ENCODE data around the gene PLBD2. TPM values are rescaled to one million over a fixed set of nuclear protein-coding genes. Genes with fewer than 3 reads are reported as not detected.

The PLBD2 gene
- total RNA-seq, 1 donor from 2014 or later, result 54.3 TPM

DNA sequence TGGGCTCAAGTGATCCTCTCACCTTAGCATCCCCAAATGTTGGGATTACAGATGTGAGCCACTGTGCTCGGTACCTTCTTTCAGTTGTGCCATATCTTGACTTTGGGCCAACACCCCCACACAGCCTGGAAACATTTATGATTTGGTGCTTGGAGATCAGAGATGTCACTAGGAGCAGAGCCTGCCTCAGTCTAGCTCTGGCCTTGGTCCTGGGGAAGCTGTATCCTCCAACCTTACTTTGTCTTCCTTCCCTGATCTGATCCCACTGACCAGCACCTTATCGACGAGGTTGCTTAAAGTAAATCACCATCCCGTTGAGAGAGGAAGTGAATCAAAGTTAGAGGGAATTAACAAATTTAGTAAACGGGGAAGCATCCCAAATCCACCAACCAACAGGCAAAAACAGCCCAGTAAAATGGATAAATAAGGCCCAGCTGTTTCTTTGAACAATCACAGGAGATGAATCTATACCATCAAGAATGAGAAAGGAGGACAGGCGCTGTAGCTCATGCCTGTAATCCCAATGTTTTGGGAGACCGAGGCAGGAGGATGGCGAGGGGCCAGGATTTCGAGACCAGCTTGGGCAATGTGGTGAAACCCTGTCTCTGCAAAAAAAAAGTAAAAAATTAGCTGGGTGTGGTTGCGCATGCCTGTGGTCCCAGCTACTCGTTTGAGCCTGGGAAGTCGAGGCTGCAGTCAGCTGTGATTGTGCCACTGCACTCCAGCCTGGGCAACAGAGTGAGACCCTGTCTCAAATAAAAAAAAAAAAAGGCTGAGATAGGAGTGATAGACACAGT is 3.4 kb downstream of the PLBD2 start:
- TF ChIP-seq, protein P1, sequence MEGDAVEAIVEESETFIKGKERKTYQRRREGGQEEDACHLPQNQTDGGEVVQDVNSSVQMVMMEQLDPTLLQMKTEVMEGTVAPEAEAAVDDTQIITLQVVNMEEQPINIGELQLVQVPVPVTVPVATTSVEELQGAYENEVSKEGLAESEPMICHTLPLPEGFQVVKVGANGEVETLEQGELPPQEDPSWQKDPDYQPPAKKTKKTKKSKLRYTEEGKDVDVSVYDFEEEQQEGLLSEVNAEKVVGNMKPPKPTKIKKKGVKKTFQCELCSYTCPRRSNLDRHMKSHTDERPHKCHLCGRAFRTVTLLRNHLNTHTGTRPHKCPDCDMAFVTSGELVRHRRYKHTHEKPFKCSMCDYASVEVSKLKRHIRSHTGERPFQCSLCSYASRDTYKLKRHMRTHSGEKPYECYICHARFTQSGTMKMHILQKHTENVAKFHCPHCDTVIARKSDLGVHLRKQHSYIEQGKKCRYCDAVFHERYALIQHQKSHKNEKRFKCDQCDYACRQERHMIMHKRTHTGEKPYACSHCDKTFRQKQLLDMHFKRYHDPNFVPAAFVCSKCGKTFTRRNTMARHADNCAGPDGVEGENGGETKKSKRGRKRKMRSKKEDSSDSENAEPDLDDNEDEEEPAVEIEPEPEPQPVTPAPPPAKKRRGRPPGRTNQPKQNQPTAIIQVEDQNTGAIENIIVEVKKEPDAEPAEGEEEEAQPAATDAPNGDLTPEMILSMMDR (IDR thresholded peaks at IDR 0.05; ENCODE audit: insufficient read depth, low read length, poor library complexity, severe bottlenecking), result no peak
- no peaks in the 10 kb centered on the region for H3K27me3 ChIP-seq (ENCODE audit: control insufficient read depth, insufficient read depth, low read length)
- DNase-seq (ENCODE audit: low read depth), result no peak
- no peaks in the 10 kb centered on the region for H3K36me3 ChIP-seq (ENCODE audit: control insufficient read depth, insufficient read depth, low read length)
- no peak overlapping the region for H3K4me3 ChIP-seq (ENCODE audit: low read depth, low read length)

DNA sequence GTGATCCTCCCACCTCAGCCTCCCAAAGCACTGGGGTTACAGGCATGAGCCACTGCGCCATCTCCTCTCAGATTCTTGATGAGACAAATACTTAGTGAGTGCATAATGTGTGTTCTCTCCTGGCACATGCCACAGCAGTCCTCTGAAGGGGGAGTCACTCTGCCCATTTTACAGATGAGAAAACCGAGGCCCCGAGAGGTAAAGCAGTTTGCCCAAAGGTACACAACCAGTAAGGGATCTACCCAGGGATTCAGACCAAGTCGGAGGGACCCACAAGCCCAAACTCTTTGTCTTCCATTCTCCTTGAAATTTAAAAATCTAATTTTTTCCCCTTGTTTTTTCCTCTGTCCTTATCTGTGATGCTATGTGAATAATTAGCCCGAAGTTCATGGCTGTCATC is 6.3 kb downstream of the PLBD2 start:
- no peaks in the 10 kb centered on the region for H3K36me3 ChIP-seq (ENCODE audit: control insufficient read depth, insufficient read depth, low read length)
- DNase-seq (ENCODE audit: low read depth), result no peak
- H3K27me3 ChIP-seq (ENCODE audit: control insufficient read depth, insufficient read depth, low read length), result no peaks in the 10 kb centered on the region
- H3K4me3 ChIP-seq (ENCODE audit: low read depth, low read length), result no peak overlapping the region
- TF ChIP-seq, protein P1 (IDR thresholded peaks at IDR 0.05; ENCODE audit: insufficient read depth, low read length, poor library complexity, severe bottlenecking), result no peak

DNA sequence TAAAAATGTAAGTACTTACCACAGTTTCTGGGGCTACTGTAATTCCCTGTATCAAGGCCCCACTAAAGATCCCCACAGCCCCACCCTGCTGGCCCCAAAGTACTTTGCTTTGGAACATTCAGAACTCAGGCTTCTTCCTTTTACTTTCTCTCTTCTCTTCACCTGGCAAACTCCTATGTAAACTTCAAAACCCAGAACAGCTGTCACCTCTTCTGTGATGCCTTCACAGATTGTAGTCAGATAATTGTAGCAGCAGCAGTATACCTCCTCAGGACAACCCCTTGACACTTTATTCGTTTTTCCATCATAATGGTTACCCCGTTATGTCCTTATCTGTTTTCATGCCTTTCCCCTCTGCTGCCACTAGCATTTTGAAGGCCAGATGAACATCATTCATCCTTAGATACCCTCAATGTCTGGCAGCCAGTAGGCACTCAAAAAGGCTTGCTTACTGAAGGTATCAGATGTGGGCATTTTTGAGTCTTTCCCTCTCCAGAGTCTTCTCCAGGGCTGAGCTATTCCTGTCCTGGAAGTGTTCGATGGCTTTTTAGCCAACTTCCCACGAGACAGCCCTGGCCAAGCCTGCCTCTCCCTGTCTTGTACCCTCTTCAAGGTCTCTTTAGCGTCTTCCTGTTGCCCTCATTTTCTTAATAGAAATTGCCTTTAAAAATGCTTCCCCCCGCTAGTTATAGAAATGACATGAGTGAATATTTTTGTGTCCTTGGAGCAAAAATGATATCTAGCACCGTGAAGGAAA is 7.4 kb downstream of the PLBD2 start:
- H3K36me3 ChIP-seq (ENCODE audit: control insufficient read depth, insufficient read depth, low read length), result no peaks in the 10 kb centered on the region
- H3K4me3 ChIP-seq (ENCODE audit: low read depth, low read length), result no peak overlapping the region
- TF ChIP-seq, protein P1 (IDR thresholded peaks at IDR 0.05; ENCODE audit: insufficient read depth, low read length, poor library complexity, severe bottlenecking), result no peak
- no peak for DNase-seq (ENCODE audit: low read depth)
- H3K27me3 ChIP-seq (ENCODE audit: control insufficient read depth, insufficient read depth, low read length), result no peaks in the 10 kb centered on the region

DNA sequence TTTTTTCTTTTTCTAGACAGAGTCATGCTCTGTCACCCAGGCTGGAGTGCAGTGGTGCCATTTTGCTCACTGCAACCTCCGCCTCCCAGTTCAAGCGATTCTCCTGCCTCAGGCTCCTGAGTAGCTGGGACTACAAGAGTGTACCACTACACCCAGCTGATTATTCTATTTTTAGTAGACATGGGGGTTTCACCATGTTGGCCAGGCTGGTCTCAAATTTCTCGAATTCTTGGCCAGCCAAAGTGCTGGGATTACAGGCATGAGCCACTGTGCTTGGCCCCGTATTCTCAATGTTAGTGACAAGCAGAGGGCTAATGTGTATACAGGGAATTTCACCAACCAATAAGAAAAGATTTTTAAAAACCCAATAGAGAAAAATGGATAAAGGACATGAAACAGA is 8.4 kb downstream of the PLBD2 start:
- DNase-seq (ENCODE audit: low read depth), result no peak
- H3K4me3 ChIP-seq (ENCODE audit: low read depth, low read length), result no peak overlapping the region
- TF ChIP-seq, protein P1 (IDR thresholded peaks at IDR 0.05; ENCODE audit: insufficient read depth, low read length, poor library complexity, severe bottlenecking), result no peak
- no peaks in the 10 kb centered on the region for H3K36me3 ChIP-seq (ENCODE audit: control insufficient read depth, insufficient read depth, low read length)
- H3K27me3 ChIP-seq (ENCODE audit: control insufficient read depth, insufficient read depth, low read length), result no peaks in the 10 kb centered on the region

DNA sequence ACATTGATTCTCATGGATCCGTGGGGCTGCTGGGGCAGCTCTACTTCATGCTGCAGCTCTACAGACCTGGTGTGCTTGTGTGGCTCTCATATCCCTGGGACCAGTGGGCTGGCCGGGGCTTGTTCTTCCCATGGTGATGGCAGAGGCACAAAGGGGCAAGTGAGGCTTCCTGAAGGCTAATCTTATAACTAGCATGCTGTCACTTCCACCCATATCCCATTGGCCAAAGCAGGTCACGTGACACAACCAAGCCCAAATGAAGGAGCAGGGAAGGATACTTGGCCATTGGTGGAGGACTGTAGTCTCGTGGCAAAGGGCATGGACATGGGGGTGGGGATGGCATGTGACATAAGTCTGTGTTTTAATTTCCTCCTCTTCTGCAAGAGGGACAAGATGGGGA is 9.9 kb downstream of the PLBD2 start:
- TF ChIP-seq, protein P1 (IDR thresholded peaks at IDR 0.05; ENCODE audit: insufficient read depth, low read length, poor library complexity, severe bottlenecking), result no peak
- no peaks in the 10 kb centered on the region for H3K36me3 ChIP-seq (ENCODE audit: control insufficient read depth, insufficient read depth, low read length)
- no peak overlapping the region for H3K4me3 ChIP-seq (ENCODE audit: low read depth, low read length)
- no peak for DNase-seq (ENCODE audit: low read depth)
- no peaks in the 10 kb centered on the region for H3K27me3 ChIP-seq (ENCODE audit: control insufficient read depth, insufficient read depth, low read length)
